VCaP (cell line): ENCODE data around the gene GTF2A1.

Source experiments
- H3K27ac ChIP-seq: fragments of 450-650 bp; 2 replicates; pipeline ENCODE4 v1.5.1; 2017
- CTCF ChIP-seq: fragments of 450-650 bp; conservative IDR thresholded peaks from 2 replicates; pipeline ENCODE4 v1.5.1; 2017; ENCODE audit warnings: mild to moderate bottlenecking, moderate library complexity

GTF2A1 gene

DNA sequence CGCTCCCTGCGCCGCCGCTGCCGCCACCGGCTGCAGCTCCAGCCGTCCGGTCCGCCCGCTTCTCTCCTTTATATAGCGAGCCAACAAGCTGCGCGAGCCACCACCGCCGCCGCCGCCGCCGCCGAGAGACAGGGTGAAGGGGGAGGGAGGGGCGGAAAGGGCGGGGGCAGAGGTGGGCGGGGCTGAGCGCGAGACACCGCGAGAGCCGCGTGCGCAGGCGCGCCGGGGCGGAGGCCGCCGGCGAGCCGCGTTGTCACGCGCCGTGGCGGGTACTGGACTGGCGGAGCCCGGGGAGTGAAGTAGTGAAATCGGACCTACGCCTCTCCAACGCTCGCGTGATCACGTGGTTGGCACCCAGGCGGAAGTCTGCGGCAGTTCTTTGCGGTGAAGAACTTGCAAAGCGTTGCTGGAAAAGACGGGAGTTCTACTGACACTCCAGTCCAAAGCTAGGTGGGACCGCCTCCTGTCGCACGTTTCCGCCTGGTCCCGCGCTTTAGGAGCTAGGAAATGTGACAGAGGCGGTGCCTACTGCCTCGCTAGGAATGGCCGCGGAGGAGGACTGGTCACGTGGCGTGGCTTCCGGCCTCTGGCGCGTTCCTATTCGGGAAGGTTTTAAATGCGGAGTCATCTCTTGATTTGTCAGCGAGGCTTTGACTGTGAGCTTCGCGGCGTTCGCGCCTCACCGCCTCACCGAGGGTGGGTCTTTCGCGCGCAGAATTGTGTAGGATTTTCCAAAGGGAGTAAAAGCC lies at the start of gene GTF2A1:
TSS of gene GTF2A1 (minus strand) at position 130 of the 749 bp plus-strand sequence. CDS start 441 bp downstream, outside the sequence.
- no peak for TF ChIP-seq CTCF
- H3K27ac ChIP-seq, result peak within 1 kb of the TSS; percentile 96

- TF ChIP-seq CTCF, result no peak
- H3K27ac ChIP-seq, result peak overlapping the region; percentile 31; the same call in 1 of the 2 replicates
Measured at GRCh38 chr14:81269979-81270375, 49.2 kb upstream of the GTF2A1 start.

DNA sequence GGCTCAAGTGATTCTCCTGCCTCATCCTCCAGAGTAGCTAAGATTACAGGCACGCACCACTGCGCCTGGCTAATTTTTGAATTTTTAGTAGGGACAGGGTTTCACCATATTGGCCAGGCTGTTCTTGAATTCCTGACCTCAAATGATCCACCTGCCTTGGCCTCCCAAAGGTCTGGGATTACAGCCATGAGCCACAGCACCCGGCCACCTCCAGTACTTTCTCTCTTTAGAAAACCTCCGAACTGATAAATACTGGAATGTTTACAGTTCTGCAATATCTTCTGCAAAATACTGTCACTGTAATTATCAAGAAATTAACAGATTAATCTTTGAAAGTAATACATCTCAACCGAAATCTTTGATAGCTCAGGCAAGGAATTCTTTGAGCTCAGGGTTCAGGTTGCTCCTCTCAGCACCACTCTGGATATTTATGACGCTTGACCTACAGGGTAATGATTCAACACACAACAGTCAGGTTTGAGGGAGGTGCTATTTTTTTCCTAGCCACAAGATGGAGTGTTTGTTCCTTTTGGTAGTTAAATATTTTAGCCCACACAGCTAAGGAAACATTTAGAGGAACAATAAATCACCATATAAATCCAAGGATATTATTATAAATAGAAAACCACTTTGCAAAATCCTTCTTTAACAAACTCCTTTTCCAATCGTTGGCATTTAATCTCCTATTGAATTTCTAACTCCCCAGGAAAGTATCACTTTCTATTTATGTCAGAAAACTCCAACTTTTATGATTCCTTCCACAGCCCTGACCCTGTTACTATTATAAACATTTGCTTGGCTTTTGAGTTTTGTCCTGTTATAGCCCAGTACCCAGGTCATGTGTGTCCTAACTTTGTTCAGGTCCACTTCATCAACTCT lies 48.6 kb upstream of the GTF2A1 start:
- peak overlapping the region; percentile 31; the same call in 1 of the 2 replicates for H3K27ac ChIP-seq
- peak; percentile 86 for TF ChIP-seq CTCF

DNA sequence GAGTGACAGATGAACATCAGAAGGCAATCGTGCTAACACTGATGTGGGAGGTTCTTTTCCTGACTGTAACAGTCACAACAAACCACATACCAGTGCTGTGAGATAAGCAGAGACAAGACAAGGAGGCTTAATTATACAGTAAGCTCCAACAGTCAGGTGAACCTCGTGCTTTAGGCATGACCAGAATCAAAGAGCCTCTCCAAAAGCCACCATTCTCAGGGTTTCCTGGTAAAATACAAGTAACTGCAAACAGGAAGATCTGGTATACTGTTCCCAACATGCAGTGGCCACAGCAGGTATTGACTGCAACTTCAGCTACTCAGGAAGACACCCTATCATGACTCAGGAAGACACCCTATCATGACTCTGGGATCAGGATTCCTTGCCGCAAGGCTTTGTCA lies 47.3 kb upstream of the GTF2A1 start:
- TF ChIP-seq CTCF, result no peak
- no peak overlapping the region for H3K27ac ChIP-seq

DNA sequence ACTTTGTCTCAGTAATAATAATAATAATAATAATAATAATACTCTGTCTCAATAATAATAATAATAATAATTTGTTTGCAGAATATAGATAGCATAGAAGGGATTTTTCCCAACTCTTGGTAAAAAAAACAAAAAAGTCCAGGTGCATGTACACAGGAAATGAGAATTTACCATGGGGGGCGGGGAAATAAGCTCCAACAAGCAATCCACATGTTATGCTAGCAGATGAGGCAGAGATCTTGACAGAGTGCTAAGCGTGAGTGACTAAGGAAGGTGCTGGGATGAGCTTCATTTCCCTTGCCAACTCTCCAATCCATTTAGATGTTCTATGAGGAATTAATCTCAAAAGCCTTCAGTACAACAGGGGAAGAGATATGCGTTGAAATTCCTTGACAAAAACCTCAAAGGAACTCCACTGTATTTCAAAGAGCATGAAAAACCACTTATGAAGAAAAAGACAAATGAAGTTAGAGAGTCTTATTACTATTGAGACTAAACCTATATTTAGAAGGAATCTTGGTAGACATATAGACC lies 44.9 kb upstream of the GTF2A1 start:
- no peak for TF ChIP-seq CTCF

GRCh38 chr14:81264671-81265070 lies 43.9 kb upstream of the GTF2A1 start:
- H3K27ac ChIP-seq, result no peak overlapping the region
- TF ChIP-seq CTCF, result no peak

More for the DNA sequence above, 44.9 kb upstream of the GTF2A1 start:
- no peak overlapping the region for H3K27ac ChIP-seq
